ENCODE data around the gene TTLL3. TPM values are rescaled to one million over a fixed set of nuclear protein-coding genes. Genes with fewer than 3 reads are reported as not detected.

The TTLL3 gene
- total and polyA plus RNA-seq, 2 of the 13 experiments (the other 11 are each of a cell fraction or from before 2014, with no cell fraction given), result 9.5 to 51.2 TPM

- Histone ChIP-seq H3K27me3 (ENCODE audit: control insufficient read depth in 1 of 2, insufficient read depth in 2 of 2, low read length in 2 of 2) (no peaks in the 10 kb centered on the region), H3K4me2 (ENCODE audit: low read depth, low read length) (no peak overlapping the region), H3K9ac (ENCODE audit: insufficient read depth, low read depth, low read length) (no peak overlapping the region), H2AFZ (ENCODE audit: low read length) (no peak overlapping the region), H3K36me3 (replicated peaks in 1 of 2; ENCODE audit: control insufficient read depth in 1 of 2, insufficient read depth in 2 of 2, low read length in 2 of 2) (no peaks in the 10 kb centered on the region), H3K4me1 (ENCODE audit: insufficient read depth, low read length) (peaks cover 30% of the 10 kb centered on the region), H3K79me2 (ENCODE audit: insufficient read depth, low read length) (no peaks in the 10 kb centered on the region), H3K4me3 (replicated peaks in 1 of 3; ENCODE audit: insufficient read depth in 1 of 3, low read depth in 2 of 3, low read length in 3 of 3) (no peak overlapping the region), H4K20me1 (ENCODE audit: insufficient read depth, low read length) (no peaks in the 10 kb centered on the region), H3K27ac (ENCODE audit: extremely low read length, insufficient read depth, low read length) (no peak overlapping the region), H3K9me3 (ENCODE audit: low read length) (no peaks in the 10 kb centered on the region)
- ChIA-PET CTCF (ENCODE audit: low intra/inter-chr PET ratio, low total read pairs) (no interaction called here), POLR2A (interaction anchor here (2.5 to 3.5 kb wide), 2 partner anchors 9 to 16 kb away, joined by 9 to 14 read pairs; partner anchors contain the start of gene JAGN1)
- in situ Hi-C loops (cut with HindIII; ENCODE audit: extremely low pct_ligation_motif_present, low pct_unique_long_range_greater_than_20kb) (no loop called here), intact Hi-C loops (cut with micrococcal nuclease; ENCODE audit: unreplicated experiment) (no loop called here)
- FAIRE-seq (no peak), DNase-seq (ENCODE audit: low spot score) (no peak), ATAC-seq (no peak)
- WGBS (ENCODE audit: low lambda C conversion rate), result 92% methylated on average over 1 of the region's 1 CpG
- TF ChIP-seq, protein P1, sequence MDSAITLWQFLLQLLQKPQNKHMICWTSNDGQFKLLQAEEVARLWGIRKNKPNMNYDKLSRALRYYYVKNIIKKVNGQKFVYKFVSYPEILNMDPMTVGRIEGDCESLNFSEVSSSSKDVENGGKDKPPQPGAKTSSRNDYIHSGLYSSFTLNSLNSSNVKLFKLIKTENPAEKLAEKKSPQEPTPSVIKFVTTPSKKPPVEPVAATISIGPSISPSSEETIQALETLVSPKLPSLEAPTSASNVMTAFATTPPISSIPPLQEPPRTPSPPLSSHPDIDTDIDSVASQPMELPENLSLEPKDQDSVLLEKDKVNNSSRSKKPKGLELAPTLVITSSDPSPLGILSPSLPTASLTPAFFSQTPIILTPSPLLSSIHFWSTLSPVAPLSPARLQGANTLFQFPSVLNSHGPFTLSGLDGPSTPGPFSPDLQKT (CRISPR knock-in tag; IDR thresholded peaks at IDR 0.05; ENCODE audit: borderline replicate concordance), result no peak
- TF ChIP-seq ZNF724P (CRISPR knock-in tag; IDR thresholded peaks at IDR 0.05; ENCODE audit: borderline replicate concordance) (no peak), ZNF678 (CRISPR knock-in tag; IDR thresholded peaks at IDR 0.05) (no peak), HBP1 (CRISPR knock-in tag; IDR thresholded peaks at IDR 0.05; ENCODE audit: low read depth) (no peak), PHF5A (CRISPR knock-in tag; IDR thresholded peaks at IDR 0.05; ENCODE audit: low read depth, unreplicated experiment) (no peak), RBFOX2 (IDR thresholded peaks at IDR 0.05; ENCODE audit: low read depth, low read length) (no peak), ELF4 (CRISPR knock-in tag; IDR thresholded peaks at IDR 0.05; ENCODE audit: borderline replicate concordance) (no peak), TAF15 (IDR thresholded peaks at IDR 0.05; ENCODE audit: low read depth, low read length, poor library complexity, severe bottlenecking) (no peak), ZNF446 (CRISPR knock-in tag; IDR thresholded peaks at IDR 0.05) (no peak), FOXJ3 (CRISPR knock-in tag; IDR thresholded peaks at IDR 0.05; ENCODE audit: borderline replicate concordance) (no peak), ZNF44 (CRISPR knock-in tag; IDR thresholded peaks at IDR 0.05) (no peak)
- TF ChIP-seq, protein P2, sequence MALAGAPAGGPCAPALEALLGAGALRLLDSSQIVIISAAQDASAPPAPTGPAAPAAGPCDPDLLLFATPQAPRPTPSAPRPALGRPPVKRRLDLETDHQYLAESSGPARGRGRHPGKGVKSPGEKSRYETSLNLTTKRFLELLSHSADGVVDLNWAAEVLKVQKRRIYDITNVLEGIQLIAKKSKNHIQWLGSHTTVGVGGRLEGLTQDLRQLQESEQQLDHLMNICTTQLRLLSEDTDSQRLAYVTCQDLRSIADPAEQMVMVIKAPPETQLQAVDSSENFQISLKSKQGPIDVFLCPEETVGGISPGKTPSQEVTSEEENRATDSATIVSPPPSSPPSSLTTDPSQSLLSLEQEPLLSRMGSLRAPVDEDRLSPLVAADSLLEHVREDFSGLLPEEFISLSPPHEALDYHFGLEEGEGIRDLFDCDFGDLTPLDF (CRISPR knock-in tag; IDR thresholded peaks at IDR 0.05), result no peak
- TF ChIP-seq, protein P3, sequence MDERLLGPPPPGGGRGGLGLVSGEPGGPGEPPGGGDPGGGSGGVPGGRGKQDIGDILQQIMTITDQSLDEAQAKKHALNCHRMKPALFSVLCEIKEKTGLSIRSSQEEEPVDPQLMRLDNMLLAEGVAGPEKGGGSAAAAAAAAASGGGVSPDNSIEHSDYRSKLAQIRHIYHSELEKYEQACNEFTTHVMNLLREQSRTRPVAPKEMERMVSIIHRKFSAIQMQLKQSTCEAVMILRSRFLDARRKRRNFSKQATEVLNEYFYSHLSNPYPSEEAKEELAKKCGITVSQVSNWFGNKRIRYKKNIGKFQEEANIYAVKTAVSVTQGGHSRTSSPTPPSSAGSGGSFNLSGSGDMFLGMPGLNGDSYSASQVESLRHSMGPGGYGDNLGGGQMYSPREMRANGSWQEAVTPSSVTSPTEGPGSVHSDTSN (CRISPR knock-in tag; IDR thresholded peaks at IDR 0.05), result no peak
- BruUV-seq (replicated peaks), result no TSS peak
These were observed 71.4 kb downstream of the TTLL3 start for GRCh38 chr3:9881441-9881840.

Data from HepG2 (cell line).